Measurements from ENCODE around the gene TSPAN31.

- no peak for TF ChIP-seq CTCF (IDR thresholded peaks at IDR 0.05)
- TF ChIP-seq POLR2AphosphoS5 (IDR thresholded peaks at IDR 0.05) = no peak
- TF ChIP-seq EP300 (IDR thresholded peaks at IDR 0.05) = no peak
- TF ChIP-seq POLR2A (IDR thresholded peaks at IDR 0.05) = no peak
Observed at GRCh38 chr12:57717131-57717530, 27.7 kb upstream of the TSPAN31 start.

Measured in suprapubic skin (tissue), 4 donors.